ENCODE data around the gene LRRC75A. TPM values are rescaled to one million over a fixed set of nuclear protein-coding genes. Genes with fewer than 3 reads are reported as not detected.

The LRRC75A gene
- total and polyA plus RNA-seq, 2 of the 8 experiments (the other 6 are each of a cell fraction or from before 2014, with no cell fraction given) = 9.7 to 9.9 TPM

DNA sequence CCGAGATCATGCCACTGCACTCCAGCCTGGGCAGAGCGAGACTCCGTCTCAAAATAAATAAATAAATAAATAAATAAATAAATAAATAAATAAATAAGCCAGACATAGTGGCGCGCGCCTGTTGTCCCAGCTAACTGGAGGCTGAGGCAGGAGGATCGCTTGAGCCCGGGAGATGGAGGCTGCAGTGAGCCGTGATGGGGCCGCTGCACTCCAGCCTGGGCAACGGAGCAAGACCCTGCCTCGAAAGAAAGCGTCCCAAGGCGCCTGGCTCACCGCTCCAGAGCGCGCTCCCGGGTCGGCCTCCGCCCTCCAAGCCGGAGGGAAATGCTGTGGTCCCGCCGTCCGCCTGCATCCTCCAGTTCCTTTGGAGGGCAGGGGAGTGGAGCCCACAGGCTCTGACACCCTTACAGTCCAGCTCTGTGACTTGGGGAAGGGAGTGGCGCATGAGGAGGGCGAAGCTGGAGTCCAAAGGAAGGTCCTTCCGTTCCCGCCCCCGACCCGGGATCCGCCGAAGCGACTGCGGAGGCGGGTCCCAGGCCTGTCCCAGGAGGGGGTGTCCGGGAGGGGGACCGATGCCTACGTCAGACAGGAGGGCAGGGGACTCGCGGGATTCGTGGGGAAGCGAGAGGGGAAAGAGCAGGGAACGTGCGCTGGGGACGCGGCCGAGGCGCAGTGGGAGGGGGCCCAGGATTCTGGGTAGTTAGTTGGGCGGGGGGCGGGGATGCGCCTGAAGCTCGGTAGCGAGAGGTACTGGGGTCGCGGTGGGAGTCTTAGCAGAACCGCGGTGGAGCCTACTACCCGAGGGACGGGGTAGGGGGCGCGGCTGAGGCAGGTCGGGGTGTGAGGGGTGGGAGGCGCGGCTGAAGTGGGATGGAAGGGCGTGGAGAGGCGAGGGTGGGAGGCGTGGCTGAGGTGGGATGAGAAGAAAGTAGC lies 85.0 kb downstream of the LRRC75A start:
- Histone ChIP-seq H2BK12ac (ENCODE audit: low read depth, low read length) (0 out of 2 replicates have a peak overlapping the region, but pooled peaks have one; percentile 11), H3K27ac (ENCODE audit: low read depth, low read length) (peak overlapping the region; percentile 65), H3K79me2 (ENCODE audit: control insufficient read depth in 1 of 2, insufficient read depth in 2 of 2, low read length in 2 of 2) (no peaks in the 10 kb centered on the region), H3K79me1 (ENCODE audit: low read depth, low read length) (no peaks in the 10 kb centered on the region), H4K20me1 (replicated peaks in 1 of 2; ENCODE audit: control insufficient read depth in 1 of 2, insufficient read depth in 2 of 2, low read length in 2 of 2) (no peaks in the 10 kb centered on the region), H3K9ac (replicated peaks in 1 of 4; ENCODE audit: extremely low read depth in 1 of 4, low read depth in 3 of 4, low read length in 3 of 4) (peak overlapping the region; percentile 9 to 75 (median 44)), H2AFZ (ENCODE audit: low read length) (peak overlapping the region; percentile 55), H3K18ac (ENCODE audit: extremely low read depth, low read length) (peak overlapping the region; percentile 83), H3K4me2 (ENCODE audit: insufficient read depth in 1 of 2, low read depth in 2 of 2, low read length in 2 of 2) (peak overlapping the region; percentile 65 to 79), H3K27me3 (replicated peaks in 1 of 4; ENCODE audit: control insufficient read depth in 3 of 4, extremely low read depth in 1 of 4, insufficient read depth in 3 of 4, low read length in 3 of 4) (no peaks in the 10 kb centered on the region), H2BK5ac (ENCODE audit: low read depth, low read length) (peak overlapping the region; percentile 76), H4K5ac (ENCODE audit: insufficient read length, low read depth, low read length) (peak overlapping the region; percentile 99), H2BK20ac (ENCODE audit: low read length) (no peak overlapping the region), H3K23me2 (ENCODE audit: low read depth, low read length) (peaks cover 2% of the 10 kb centered on the region; the same call in 1 of the 2 replicates), H3K56ac (replicated peaks; ENCODE audit: insufficient read length, low read depth, low read length) (peak overlapping the region; percentile 70), H3K4me1 (replicated peaks in 1 of 4; ENCODE audit: control insufficient read depth in 3 of 4, insufficient read depth in 4 of 4, low read length in 3 of 4) (peaks cover 4 to 7% (median 4%) of the 10 kb centered on the region in 4 experiments; a peak in 4 of 7 replicates), H4K8ac (ENCODE audit: extremely low read depth, insufficient read depth, low read length) (peak overlapping the region; percentile 96), H4K91ac (replicated peaks; ENCODE audit: insufficient read length, low read length) (peak overlapping the region; percentile 97), H2BK120ac (replicated peaks; ENCODE audit: low read depth, low read length) (peak overlapping the region; percentile 98), H3K9me3 (ENCODE audit: insufficient read depth in 2 of 2, low read depth in 1 of 2, low read length in 1 of 2) (no peaks in the 10 kb centered on the region), H3K23ac (ENCODE audit: insufficient read length) (no peak overlapping the region), H2BK15ac (ENCODE audit: low read length) (peak overlapping the region; percentile 9; the same call in 1 of the 2 replicates), H3K4ac (replicated peaks; ENCODE audit: insufficient read length, low read depth, low read length) (no peak overlapping the region), H3K36me3 (ENCODE audit: control insufficient read depth in 2 of 4, insufficient read depth in 4 of 4, low read length in 3 of 4) (no peaks in the 10 kb centered on the region), H3K14ac (ENCODE audit: insufficient read length) (no peak overlapping the region), H2AK5ac (ENCODE audit: low read depth, low read length) (no peak overlapping the region), H3K4me3 (ENCODE audit: extremely low read depth in 1 of 4, insufficient read depth in 2 of 4, low read depth in 3 of 4, low read length in 4 of 4) (peak overlapping the region; percentile 37 to 70 (median 48))
- WGBS, 2 experiments (ENCODE audit: extremely low coverage in 1 of 2, insufficient coverage in 1 of 2, insufficient read length in 1 of 2, insufficient replicate concordance in 2 of 2, low coverage in 1 of 2, low lambda C conversion rate in 2 of 2, missing lambda C conversion rate in 1 of 2) = 17% methylated on average over 43 of the region's 67 CpGs; no CpG with 5 or more reads in 1 of the 2 experiments
- FAIRE-seq (no peak), DNase-seq (ENCODE audit: low read depth in 1 of 2, low spot score in 2 of 2) (peak; percentile 56 to 88)
- ChIA-PET POLR2A (ENCODE audit: partially characterized antibody) (interaction anchor here (0.7 to 3.7 kb wide), 16 partner anchors 9 to 56 kb away, joined by 3 to 40 read pairs (median 5); partner anchors contain the start of genes CENPV and UBB), CTCF (ENCODE audit: partially characterized antibody) (interaction anchor here (0.9 to 2.2 kb wide), 9 partner anchors 12 to 47 kb away, joined by 3 to 10 read pairs (median 4); no protein-coding TSS in a partner anchor)
- TF ChIP-seq CREB1 (IDR thresholded peaks at IDR 0.05) (peak; percentile 75), ZNF274 (IDR thresholded peaks at IDR 0.05; ENCODE audit: borderline replicate concordance, extremely low read depth, low read length) (no peak), KDM4A (IDR thresholded peaks at IDR 0.05; ENCODE audit: low read depth, low read length, severe bottlenecking) (peak; percentile 89), EP300 (IDR thresholded peaks at IDR 0.05; ENCODE audit: borderline replicate concordance in 1 of 2, low read depth in 2 of 2, low read length in 2 of 2) (no peak), TBP (IDR thresholded peaks at IDR 0.05; ENCODE audit: low read depth, low read length) (peak; percentile 10; the same call in 1 of the 2 replicates), GABPA (IDR thresholded peaks at IDR 0.05; ENCODE audit: borderline replicate concordance, insufficient read depth, low read length) (no peak)
- TF ChIP-seq, protein P1, sequence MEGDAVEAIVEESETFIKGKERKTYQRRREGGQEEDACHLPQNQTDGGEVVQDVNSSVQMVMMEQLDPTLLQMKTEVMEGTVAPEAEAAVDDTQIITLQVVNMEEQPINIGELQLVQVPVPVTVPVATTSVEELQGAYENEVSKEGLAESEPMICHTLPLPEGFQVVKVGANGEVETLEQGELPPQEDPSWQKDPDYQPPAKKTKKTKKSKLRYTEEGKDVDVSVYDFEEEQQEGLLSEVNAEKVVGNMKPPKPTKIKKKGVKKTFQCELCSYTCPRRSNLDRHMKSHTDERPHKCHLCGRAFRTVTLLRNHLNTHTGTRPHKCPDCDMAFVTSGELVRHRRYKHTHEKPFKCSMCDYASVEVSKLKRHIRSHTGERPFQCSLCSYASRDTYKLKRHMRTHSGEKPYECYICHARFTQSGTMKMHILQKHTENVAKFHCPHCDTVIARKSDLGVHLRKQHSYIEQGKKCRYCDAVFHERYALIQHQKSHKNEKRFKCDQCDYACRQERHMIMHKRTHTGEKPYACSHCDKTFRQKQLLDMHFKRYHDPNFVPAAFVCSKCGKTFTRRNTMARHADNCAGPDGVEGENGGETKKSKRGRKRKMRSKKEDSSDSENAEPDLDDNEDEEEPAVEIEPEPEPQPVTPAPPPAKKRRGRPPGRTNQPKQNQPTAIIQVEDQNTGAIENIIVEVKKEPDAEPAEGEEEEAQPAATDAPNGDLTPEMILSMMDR (IDR thresholded peaks at IDR 0.05; ENCODE audit: control extremely low read depth in 1 of 3, insufficient read depth in 1 of 3, low read depth in 1 of 3, low read length in 3 of 3) = peak in 2 of 3 experiments; percentile 18 to 55; a peak in 2 of 4 replicates

All from H1 (cell line).